ENCODE measurements around the gene NALCN.

NALCN gene

GRCh38 chr13:101416181-101417042 lies at the start of gene NALCN:
Gene NALCN, minus strand, starts transcription at chr13:101416508. Its CDS starts 17,382 bp downstream, at chr13:101399126.
- no peak for DNase-seq (ENCODE audit: low read depth)

- no peak for DNase-seq (ENCODE audit: low read depth)
Observed at GRCh38 chr13:101465877-101466276, 49.6 kb upstream of the NALCN start.

DNA sequence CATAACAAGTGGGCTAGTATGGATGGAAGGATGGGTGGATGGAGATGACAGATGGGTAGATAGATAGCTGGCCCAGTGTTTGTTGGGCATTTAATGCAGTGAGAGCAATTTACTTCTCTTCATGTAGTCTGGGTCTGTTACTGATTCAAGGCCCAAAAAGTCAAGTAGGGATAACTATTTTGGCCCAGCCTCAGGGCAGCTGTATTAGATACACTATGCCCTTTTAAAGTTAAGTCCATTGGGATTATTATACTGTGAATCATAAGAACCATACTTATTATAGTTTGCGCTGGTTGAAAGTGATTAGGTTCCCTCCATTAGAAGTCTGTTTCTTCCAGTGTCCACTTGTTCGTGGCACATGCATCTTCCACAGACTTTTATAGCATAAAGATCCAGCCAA lies 40.9 kb upstream of the NALCN start:
- DNase-seq (ENCODE audit: low read depth): no peak

GRCh38 chr13:101455863-101456262 lies 39.6 kb upstream of the NALCN start:
- no peak for DNase-seq (ENCODE audit: low read depth)

DNA sequence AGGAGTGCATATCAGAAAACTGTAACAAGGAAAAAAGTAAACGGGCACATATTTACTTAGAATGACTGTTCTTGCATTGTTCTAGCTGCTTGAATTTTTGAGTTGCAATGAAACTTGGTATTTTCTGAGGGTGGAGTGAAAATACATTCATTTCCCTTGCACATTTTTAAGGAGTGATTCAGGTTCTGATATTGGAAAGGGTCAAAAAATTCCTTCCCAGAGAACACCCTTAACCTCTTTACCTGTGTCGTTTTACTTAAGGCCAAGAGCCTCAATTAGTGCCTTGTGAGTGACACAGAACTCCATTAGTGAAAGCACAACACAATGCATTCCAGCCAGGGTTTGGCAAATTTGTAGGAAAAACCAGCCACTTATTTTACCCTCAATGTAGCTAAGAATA lies 38.5 kb upstream of the NALCN start:
- no peak for DNase-seq (ENCODE audit: low read depth)

DNA sequence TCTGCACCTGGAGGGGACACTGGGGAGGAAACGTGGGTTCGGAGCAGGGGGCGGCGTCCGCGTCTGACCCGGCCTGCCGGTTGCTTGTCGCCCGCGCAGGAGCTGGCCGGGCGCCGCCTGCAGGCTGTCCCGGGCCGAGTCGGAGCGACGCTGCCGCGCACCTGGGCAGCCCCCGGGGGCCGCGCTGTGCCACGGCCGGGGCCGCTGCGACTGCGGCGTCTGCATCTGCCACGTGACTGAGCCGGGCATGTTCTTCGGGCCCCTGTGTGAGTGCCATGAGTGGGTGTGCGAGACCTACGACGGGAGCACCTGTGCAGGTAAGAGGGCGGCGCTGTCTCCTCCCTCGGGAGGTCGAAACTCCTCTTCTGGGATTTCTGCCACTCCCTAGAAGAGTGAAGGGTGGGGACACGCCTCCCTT lies 37.5 kb upstream of the NALCN start:
- no peak for DNase-seq (ENCODE audit: low read depth)

- DNase-seq (ENCODE audit: low read depth): no peak
Observed at GRCh38 chr13:101452519-101453485, 36.5 kb upstream of the NALCN start, which contains the start of gene ITGBL1. Gene ITGBL1, plus strand, starts transcription at chr13:101452675. Its CDS starts 159 bp downstream, at chr13:101452834.

DNA sequence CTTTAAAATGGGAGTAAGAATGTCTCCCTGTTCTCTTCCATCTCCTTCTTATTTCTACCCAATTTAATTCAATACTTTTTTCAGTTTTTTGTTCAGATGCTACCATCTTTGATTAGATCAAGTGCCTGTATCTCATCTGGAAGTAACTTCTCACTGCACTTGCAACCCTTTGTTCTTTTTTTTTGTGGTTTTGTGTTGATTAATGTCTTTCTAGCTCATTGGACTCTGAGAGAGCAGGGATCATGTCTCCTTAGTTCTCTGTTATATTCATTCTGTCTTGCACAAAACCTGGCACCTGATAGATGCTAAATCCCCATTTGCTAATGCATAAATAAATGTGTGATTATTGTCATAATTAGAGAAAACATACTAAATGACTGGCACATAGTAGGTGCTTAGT lies 35.3 kb upstream of the NALCN start:
- DNase-seq (ENCODE audit: low read depth): no peak

DNA sequence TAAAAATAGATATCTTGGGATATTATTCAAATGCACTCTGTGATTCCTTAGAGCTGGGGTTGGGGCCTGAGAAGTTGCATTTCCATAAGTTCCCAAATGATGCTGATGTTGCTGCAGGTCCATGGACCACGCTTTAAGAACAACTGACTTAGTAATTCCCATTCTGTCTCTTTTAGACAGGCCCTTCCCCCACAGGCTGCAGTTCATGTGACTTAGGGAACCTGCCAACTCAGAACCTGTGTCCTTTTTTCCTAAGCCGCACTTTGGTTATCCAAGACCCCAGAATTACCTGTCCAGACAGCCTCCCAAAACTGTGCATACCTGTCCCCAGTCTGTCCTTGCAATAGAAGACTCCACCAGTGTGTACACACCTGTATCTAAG lies 34.4 kb upstream of the NALCN start:
- no peak for DNase-seq (ENCODE audit: low read depth)

DNA sequence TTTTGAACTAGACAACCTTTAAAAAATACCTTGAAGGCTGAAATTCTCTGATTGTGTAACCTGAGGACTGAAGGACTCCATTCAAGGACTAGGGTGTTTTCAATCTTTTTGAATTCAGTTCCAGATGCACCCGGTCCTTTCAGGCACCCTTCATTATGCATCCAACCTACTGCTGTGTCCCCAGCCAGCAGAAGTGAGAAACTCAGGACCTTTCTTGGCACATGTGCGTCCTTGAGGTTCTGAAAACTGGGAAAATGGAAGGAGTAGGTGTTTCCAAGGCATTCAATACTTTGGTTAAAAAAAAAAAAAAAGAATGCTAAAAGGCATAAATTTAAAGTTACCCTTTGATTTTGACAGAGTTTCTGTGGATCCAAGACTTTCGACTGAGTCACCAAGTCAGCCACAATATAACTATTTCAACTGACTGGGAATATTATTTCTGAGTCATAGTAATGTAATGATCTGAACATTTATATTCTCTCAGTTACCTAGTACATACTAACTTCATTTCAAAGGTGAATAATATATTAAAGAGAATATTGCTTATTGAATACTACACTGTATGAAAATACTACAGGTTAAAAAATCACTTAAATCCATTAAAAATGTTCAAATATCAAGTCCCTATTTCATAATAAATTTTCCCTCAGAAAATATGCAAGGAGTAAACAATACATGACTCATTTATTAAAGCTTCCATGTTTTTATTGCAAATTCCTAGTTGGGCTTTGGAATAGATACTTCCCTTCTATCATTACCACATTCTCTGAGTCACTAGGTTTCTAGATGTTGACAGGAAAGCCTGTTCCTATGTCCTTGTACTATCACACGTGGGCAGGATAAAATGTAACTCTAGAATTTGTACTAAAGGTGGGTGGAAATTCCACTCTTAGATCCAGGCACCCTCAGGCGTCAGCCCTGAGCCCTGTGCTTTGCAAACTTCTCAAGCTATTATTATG lies 33.8 kb upstream of the NALCN start:
- DNase-seq (ENCODE audit: low read depth): no peak

DNA sequence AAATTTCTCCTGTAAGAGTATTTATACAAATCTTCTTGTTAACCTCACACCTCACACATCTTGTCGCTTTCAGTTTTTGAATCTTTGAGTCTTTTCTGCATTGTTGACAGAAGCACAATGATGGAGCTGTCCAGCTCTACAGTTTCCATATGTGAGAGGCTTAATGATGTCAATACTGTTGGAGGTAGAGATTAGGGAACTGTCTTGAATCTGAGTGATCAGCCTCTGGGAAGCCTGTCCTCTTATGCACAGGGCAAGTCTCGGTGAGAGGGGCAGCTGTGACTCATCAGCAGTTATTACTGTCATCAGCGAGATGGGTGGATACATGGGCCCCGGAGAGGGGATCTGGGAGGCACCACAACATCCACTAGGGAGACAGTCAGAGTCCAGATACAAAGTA lies 31.5 kb upstream of the NALCN start:
- no peak for DNase-seq (ENCODE audit: low read depth)

- no peak for DNase-seq (ENCODE audit: low read depth)
Observed at GRCh38 chr13:101434486-101434885, 18.2 kb upstream of the NALCN start.

GRCh38 chr13:101433895-101434294 lies 17.6 kb upstream of the NALCN start:
- no peak for DNase-seq (ENCODE audit: low read depth)

DNA sequence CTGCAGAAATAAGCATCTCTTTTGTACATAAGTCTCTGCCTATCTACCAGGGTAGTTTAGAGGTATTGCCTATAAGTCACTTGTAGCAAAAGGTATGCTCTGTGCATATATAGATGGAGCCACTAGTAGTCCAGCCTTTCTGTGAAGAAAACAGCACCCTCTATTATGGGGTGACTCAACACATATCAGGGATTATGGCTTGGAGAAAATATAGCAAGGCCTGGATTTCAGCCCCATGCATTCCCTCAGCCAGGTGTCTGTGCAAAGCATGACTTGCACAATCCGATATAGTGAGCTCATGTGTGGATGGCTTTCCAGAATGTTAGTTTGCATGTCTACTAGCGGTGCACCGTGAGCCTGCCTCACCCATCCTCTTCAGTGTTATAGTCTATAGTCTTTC lies 13.4 kb upstream of the NALCN start:
- no peak for DNase-seq (ENCODE audit: low read depth)

GRCh38 chr13:101425623-101426022 lies 9.3 kb upstream of the NALCN start:
- no peak for DNase-seq (ENCODE audit: low read depth)

DNA sequence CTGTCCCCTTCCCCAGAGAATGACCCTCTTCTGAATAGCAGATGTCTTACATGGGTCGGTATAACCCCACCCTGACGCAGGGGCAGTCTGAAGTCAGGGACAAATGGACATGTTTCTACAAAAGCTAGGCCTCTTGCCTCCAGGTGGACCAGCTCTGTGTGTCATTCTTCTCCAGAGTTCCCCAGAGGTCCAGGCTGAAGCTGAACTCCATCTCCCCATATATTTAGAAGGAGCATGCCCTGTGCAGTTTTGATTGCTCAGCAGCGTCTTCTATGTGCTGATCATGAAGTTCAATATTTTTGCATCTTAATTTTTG lies 8.8 kb upstream of the NALCN start:
- no peak for DNase-seq (ENCODE audit: low read depth)

GRCh38 chr13:101424381-101425155 lies 8.3 kb upstream of the NALCN start:
- DNase-seq (ENCODE audit: low read depth): no peak

DNA sequence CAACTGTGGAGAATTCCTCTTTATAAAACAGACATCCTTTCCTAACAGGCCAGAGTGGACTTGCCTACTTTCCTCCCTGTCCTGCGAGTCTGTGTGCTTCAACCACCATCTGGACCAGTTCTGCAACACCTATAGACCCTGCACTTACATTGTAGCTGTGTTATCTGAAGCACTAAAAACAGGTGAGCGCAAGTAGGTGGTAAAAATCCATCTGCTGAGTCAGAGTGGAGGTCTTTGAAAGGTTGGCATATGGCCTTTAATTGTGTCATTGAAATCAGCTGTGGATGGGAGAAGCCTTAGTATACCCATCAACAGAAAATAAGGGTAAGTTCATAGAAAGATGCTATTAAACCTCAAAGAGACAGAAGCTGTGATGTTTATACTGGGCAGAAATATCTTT lies 7.6 kb upstream of the NALCN start:
- DNase-seq (ENCODE audit: low read depth): no peak

DNA sequence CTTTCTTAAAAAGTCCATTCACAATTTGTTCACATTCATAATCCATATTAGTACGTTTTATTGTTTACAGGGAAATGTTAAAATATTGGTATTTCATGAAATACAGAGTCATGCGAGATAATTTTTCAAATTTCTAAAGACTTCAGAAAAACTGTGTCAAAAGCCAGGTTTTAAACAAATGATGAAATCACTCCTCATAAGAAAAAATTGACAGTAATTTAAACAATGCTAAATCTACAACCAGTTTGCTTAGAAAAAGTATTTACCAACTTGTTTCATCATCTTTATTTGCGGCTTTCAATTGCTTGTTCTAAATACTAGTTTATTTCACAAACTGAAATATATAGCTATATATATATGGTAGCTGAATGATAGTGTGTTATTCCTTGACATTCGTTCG lies 1.2 kb upstream of the NALCN start:
- no peak for DNase-seq (ENCODE audit: low read depth)

DNA sequence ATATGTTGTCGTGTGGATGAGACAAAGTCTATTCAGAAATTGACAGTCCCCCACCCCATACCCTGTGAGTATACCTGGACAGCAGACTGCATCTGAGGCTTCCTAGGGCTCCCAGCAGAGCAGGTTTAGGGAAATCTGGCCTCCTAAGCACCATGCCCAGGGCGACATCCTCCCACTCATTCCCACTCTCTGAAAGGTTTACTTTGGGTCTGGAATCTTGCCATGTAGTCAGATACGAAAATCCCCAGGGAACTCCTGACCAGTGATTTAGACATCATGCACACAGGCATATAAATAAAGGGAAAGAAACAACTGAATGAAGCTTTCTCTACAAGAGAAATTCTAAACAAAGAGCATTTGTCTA lies 717 bp upstream of the NALCN start:
- DNase-seq (ENCODE audit: low read depth): no peak
